B cell (primary cell): ENCODE results near the gene PYM1.

ENCODE experiments used
- CTCF ChIP-seq: fragments of 200-600 bp; IDR thresholded peaks from one replicate; pipeline ENCODE4 v1.8.0; 2022; ENCODE audit warnings: antibody characterized with exemption, mild to moderate bottlenecking
- EZH2 ChIP-seq: IDR thresholded peaks from 2 replicates; pipeline ENCODE4 v1.6.1; 2012; ENCODE audit warnings: borderline replicate concordance, low read depth, mild to moderate bottlenecking, moderate library complexity, low read length; ENCODE audit not compliant: insufficient read depth, poor library complexity, severe bottlenecking

GRCh38 chr12:55935738-55936151 lies 8.1 kb upstream of the PYM1 start:
- TF ChIP-seq CTCF (no peak), EZH2 (no peak)
